ENCODE results near the gene RANBP1. TPM values are rescaled to one million over a fixed set of nuclear protein-coding genes. Genes with fewer than 3 reads are reported as not detected.

The RANBP1 gene
- total RNA-seq, 1 donor from 2014 or later: 133 TPM

- ChIA-PET CTCF (no interaction called here), POLR2A (no interaction called here)
- Mint-ChIP-seq H3K27ac (no peak overlapping the region), H3K9me3 (no peaks in the 10 kb centered on the region), H3K36me3 (ENCODE audit: low read depth) (peaks cover 61% of the 10 kb centered on the region), H3K4me1 (peaks cover 9% of the 10 kb centered on the region), H3K4me3 (no peak overlapping the region), H3K27me3 (no peaks in the 10 kb centered on the region)
- TF ChIP-seq CTCF (IDR thresholded peaks at IDR 0.05): no peak
- intact Hi-C loops (cut with micrococcal nuclease): no loop called here
- ATAC-seq (ENCODE audit: low read depth): no peak
- DNase-seq: no peak
Measured at GRCh38 chr22:20106849-20107237, 9.1 kb upstream of the RANBP1 start.

GRCh38 chr22:20107471-20107901 is 8.4 kb upstream of the RANBP1 start:
- Mint-ChIP-seq H3K36me3 (ENCODE audit: low read depth) (peaks cover 56% of the 10 kb centered on the region), H3K4me3 (no peak overlapping the region), H3K9me3 (no peaks in the 10 kb centered on the region), H3K27ac (no peak overlapping the region), H3K4me1 (peaks cover 9% of the 10 kb centered on the region), H3K27me3 (no peaks in the 10 kb centered on the region)
- ATAC-seq (ENCODE audit: low read depth) (no peak), DNase-seq (no peak)
- intact Hi-C loops (cut with micrococcal nuclease): no loop called here
- ChIA-PET POLR2A (no interaction called here), CTCF (no interaction called here)
- no peak for TF ChIP-seq CTCF (IDR thresholded peaks at IDR 0.05)

- CTCF ChIA-PET: no interaction called here
- POLR2A ChIA-PET: no interaction called here
- Mint-ChIP-seq H3K4me3 (no peak overlapping the region), H3K4me1 (peaks cover 9% of the 10 kb centered on the region), H3K9me3 (no peaks in the 10 kb centered on the region), H3K36me3 (ENCODE audit: low read depth) (peaks cover 55% of the 10 kb centered on the region), H3K27me3 (no peaks in the 10 kb centered on the region), H3K27ac (no peak overlapping the region)
- DNase-seq (no peak), ATAC-seq (ENCODE audit: low read depth) (no peak)
- TF ChIP-seq CTCF (IDR thresholded peaks at IDR 0.05): no peak
- intact Hi-C loops (cut with micrococcal nuclease): no loop called here
Measured at GRCh38 chr22:20107951-20108756, 7.8 kb upstream of the RANBP1 start.

GRCh38 chr22:20108757-20109230 is 7.1 kb upstream of the RANBP1 start:
- no peak for TF ChIP-seq CTCF (IDR thresholded peaks at IDR 0.05)
- H3K4me1 Mint-ChIP-seq: peaks cover 9% of the 10 kb centered on the region
- no peak overlapping the region for H3K4me3 Mint-ChIP-seq
- intact Hi-C loops (cut with micrococcal nuclease): no loop called here
- H3K36me3 Mint-ChIP-seq (ENCODE audit: low read depth): peaks cover 56% of the 10 kb centered on the region
- DNase-seq (no peak), ATAC-seq (ENCODE audit: low read depth) (no peak)
- H3K27ac Mint-ChIP-seq: peak overlapping the region; percentile 2
- no peaks in the 10 kb centered on the region for H3K27me3 Mint-ChIP-seq
- POLR2A ChIA-PET: no interaction called here
- CTCF ChIA-PET: no interaction called here
- no peaks in the 10 kb centered on the region for H3K9me3 Mint-ChIP-seq

- ChIA-PET CTCF (no interaction called here), POLR2A (interaction anchor here (1.3 kb wide), 1 partner anchor 27 kb away, joined by 3 read pairs; no protein-coding TSS in a partner anchor)
- intact Hi-C loops (cut with micrococcal nuclease): no loop called here
- Mint-ChIP-seq H3K9me3 (no peaks in the 10 kb centered on the region), H3K27me3 (no peaks in the 10 kb centered on the region), H3K27ac (no peak overlapping the region), H3K4me1 (peaks cover 13% of the 10 kb centered on the region), H3K36me3 (ENCODE audit: low read depth) (peaks cover 62% of the 10 kb centered on the region), H3K4me3 (no peak overlapping the region)
- no peak for ATAC-seq (ENCODE audit: low read depth)
- DNase-seq: no peak
- no peak for TF ChIP-seq CTCF (IDR thresholded peaks at IDR 0.05)
Measured at GRCh38 chr22:20109411-20110358, 6.2 kb upstream of the RANBP1 start.
